ENCODE measurements around the gene GLCE. TPM values are rescaled to one million over a fixed set of nuclear protein-coding genes. Genes with fewer than 3 reads are reported as not detected.

The GLCE gene
- total RNA-seq, 1 experiment from 2014 or later: 12.2 TPM

Other genes with a start within 250 kb of the GLCE start
- gene SPESP1, start 230.1 kb upstream of the GLCE start, total RNA-seq (2014; rRNA removed; shearing (Covaris generic); ENCODE audit: low replicate concordance): not detected in 2 replicates
- gene NOX5, start 145.9 kb upstream of the GLCE start, total RNA-seq (2014; rRNA removed; shearing (Covaris generic); ENCODE audit: low replicate concordance): not detected in 2 replicates
- gene PAQR5, start 138.3 kb downstream of the GLCE start, total RNA-seq (2014; rRNA removed; shearing (Covaris generic); ENCODE audit: low replicate concordance): 8.6 and 8.9 TPM in 2 replicates